ENCODE data around the gene CLEC19A.

GRCh38 chr16:19242987-19243575 is 42.5 kb upstream of the CLEC19A start:
- TF ChIP-seq, protein P1, sequence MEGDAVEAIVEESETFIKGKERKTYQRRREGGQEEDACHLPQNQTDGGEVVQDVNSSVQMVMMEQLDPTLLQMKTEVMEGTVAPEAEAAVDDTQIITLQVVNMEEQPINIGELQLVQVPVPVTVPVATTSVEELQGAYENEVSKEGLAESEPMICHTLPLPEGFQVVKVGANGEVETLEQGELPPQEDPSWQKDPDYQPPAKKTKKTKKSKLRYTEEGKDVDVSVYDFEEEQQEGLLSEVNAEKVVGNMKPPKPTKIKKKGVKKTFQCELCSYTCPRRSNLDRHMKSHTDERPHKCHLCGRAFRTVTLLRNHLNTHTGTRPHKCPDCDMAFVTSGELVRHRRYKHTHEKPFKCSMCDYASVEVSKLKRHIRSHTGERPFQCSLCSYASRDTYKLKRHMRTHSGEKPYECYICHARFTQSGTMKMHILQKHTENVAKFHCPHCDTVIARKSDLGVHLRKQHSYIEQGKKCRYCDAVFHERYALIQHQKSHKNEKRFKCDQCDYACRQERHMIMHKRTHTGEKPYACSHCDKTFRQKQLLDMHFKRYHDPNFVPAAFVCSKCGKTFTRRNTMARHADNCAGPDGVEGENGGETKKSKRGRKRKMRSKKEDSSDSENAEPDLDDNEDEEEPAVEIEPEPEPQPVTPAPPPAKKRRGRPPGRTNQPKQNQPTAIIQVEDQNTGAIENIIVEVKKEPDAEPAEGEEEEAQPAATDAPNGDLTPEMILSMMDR (IDR thresholded peaks at IDR 0.05 in 4 of 5, conservative IDR thresholded peaks at IDR 0.05 in 1 of 5): no peak
- no peak for TF ChIP-seq POLR2A (IDR thresholded peaks at IDR 0.05)
